ENCODE data around the gene CLEC2D.
"Not testable (repeated sequence)": the region's sequence is repeated elsewhere in the genome, so short reads cannot be mapped to it uniquely, and the experiment has no call there.

DNA sequence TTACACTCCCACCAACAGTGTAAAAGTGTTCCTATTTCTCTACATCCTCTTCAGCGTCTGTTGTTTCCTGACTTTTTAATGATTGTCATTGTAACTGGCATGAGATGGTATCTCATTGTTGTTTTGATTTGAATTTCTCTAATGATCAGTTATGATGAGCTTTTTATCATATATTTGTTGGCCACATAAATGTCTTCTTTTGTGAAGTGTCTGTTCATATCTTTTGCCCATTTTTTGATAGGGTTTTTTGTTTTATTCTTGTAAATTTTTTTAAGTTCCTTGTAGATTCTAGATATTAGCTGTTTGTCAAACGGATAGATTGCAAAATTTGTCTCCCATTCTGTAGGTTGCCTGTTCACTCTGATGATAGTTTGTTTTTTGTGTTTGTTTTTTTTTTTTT, 13.4 kb downstream of the CLEC2D start:
- not testable (repeated sequence) for TF ChIP-seq ZNF274 (IDR thresholded peaks at IDR 0.05; ENCODE audit: low read depth, low read length); YY1 (IDR thresholded peaks at IDR 0.05; ENCODE audit: insufficient read depth, insufficient read length)

All from NT2/D1 (cell line).